Ovary (tissue), 9 donors: ENCODE data around the gene PSMD2. TPM values are rescaled to one million over a fixed set of nuclear protein-coding genes. Genes with fewer than 3 reads are reported as not detected.

Experiments
- DNase-seq, 5 donors: peaks; one replicate each; pipeline ENCODE4 v3.0.0-alpha.2; 2019 to 2020
- H3K27ac ChIP-seq, 2 donors: fragments of 200-600 bp; one replicate each; pipeline versions ENCODE4 v1.5.1 to v1.8.0; 2019 to 2022
- H3K27me3 ChIP-seq: fragments of 200-600 bp; one replicate; pipeline ENCODE4 v1.8.0; 2022
- H3K36me3 ChIP-seq: fragments of 200-600 bp; sonication (generic); one replicate; pipeline ENCODE4 v1.5.1; 2019
- H3K4me1 ChIP-seq: one replicate; pipeline ENCODE4 v1.8.1; 2013; ENCODE audit warnings: mild to moderate bottlenecking, moderate library complexity; ENCODE audit not compliant: insufficient read depth
- H3K4me3 ChIP-seq: fragments of 200-600 bp; sonication (generic); one replicate; pipeline ENCODE4 v1.5.1; 2017
- H3K9me3 ChIP-seq, 2 donors: fragments of 200-600 bp in 1 of 2; sonication (generic) in 1 of 2; one replicate each; pipeline versions ENCODE4 v1.5.1 to v1.8.1; 2013 to 2019; ENCODE audit warnings: mild to moderate bottlenecking in 1 of 2, moderate library complexity in 1 of 2
- EP300 ChIP-seq: sonication (generic); formaldehyde crosslinking; IDR thresholded peaks from one replicate; pipeline ENCODE4 v1.6.1; 2017; ENCODE audit warnings: antibody characterized with exemption
- POLR2A ChIP-seq: fragments of 450-650 bp; IDR thresholded peaks from one replicate; pipeline ENCODE4 v1.6.1; 2017; ENCODE audit warnings: antibody characterized with exemption, mild to moderate bottlenecking, moderate library complexity
- WGBS, 3 donors: extraction: QIAGEN DNeasy Blood & Tissue Kit in 1 of 3; methylation state at CpG; one replicate each; pipeline versions ENCODE4 v1.1.5 to v1.1.7; 2013 to 2017; 5-methylcytosine and 5-hydroxymethylcytosine counted together
- intact Hi-C, 4 donors: fragments of 100-400 bp; cut with DNase I; formaldehyde crosslinking; loops; one replicate each; pipeline versions ENCODE4 v1.11.0 to v1.15.1; 2022 to 2023
- polyA plus RNA-seq, 2 donors: library from polyadenylated mRNA; stranded (reverse); fragments of 200-250 nt in 1 of 2; fragments of 350-450 nt in 1 of 2; fragmentation: Illumina TruSeq in 1 of 2; extraction: RNeasy Lipid Tissue Mini Kit (QIAGEN cat#74804) in 1 of 2; gene quantifications; one replicate each; pipeline ENCODE4 v1.2.3, GENCODE V29; 2013 to 2014
- total RNA-seq, 7 donors: library from RNA; depleted of rRNA in 2 of 7; stranded (reverse); fragments of >200 nt in 2 of 7; fragmentation: NEBNext Ultra II Directional in 3 of 7; extraction: Animal tissue kit (Norgen Biotek cat#: 25700) in 3 of 7; gene quantifications; one replicate each; pipeline versions ENCODE4 v1.1.0 to v1.2.4, GENCODE V29; 2016 to 2023
- TF ChIP-seq, protein P1 (sequence below), 3 donors: fragments of 450-650 bp in 2 of 3; fragments of 200-600 bp in 1 of 3; IDR thresholded peaks; one replicate each; pipeline versions ENCODE4 v1.5.1 to v1.8.0; 2016 to 2022; ENCODE audit warnings: antibody characterized with exemption in 3 of 3, mild to moderate bottlenecking in 1 of 3
- donor health status: DM: no; HTN: no; CAD: no; lungs with moderate emphysema.
- donor health status: DM: no; HTN: no; CAD: no.
- donor health status: Bipolar disorder and iron deficiency.
- donor health status: DM: yes; HTN: yes; CAD: no.
- donor health status: DM: no; HTN: no; CAD: no.
- donor health status: DM: yes; HTN: yes; CAD: no.

The PSMD2 gene
- total and polyA plus RNA-seq, 9 donors, result 74.4 to 177 (median 138) TPM

GRCh38 chr3:184305577-184305976 lies 6.5 kb downstream of the PSMD2 start:
- Histone ChIP-seq H3K4me3 (no peak overlapping the region), H3K9me3 (no peaks in the 10 kb centered on the region), H3K27me3 (no peaks in the 10 kb centered on the region), H3K27ac (no peak overlapping the region), H3K4me1 (no peaks in the 10 kb centered on the region), H3K36me3 (no peaks in the 10 kb centered on the region)
- no peak for DNase-seq
- 24 to 36% (median 25%) methylated on average over 1 of the region's 1 CpG for WGBS, 3 donors
- intact Hi-C loops, result loop anchor here in 1 of 4 donors (10.0 kb wide), 1 partner anchor 49 kb away; no protein-coding TSS in a partner anchor
- TF ChIP-seq, protein P1, sequence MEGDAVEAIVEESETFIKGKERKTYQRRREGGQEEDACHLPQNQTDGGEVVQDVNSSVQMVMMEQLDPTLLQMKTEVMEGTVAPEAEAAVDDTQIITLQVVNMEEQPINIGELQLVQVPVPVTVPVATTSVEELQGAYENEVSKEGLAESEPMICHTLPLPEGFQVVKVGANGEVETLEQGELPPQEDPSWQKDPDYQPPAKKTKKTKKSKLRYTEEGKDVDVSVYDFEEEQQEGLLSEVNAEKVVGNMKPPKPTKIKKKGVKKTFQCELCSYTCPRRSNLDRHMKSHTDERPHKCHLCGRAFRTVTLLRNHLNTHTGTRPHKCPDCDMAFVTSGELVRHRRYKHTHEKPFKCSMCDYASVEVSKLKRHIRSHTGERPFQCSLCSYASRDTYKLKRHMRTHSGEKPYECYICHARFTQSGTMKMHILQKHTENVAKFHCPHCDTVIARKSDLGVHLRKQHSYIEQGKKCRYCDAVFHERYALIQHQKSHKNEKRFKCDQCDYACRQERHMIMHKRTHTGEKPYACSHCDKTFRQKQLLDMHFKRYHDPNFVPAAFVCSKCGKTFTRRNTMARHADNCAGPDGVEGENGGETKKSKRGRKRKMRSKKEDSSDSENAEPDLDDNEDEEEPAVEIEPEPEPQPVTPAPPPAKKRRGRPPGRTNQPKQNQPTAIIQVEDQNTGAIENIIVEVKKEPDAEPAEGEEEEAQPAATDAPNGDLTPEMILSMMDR (IDR thresholded peaks at IDR 0.05), result peak in 1 of 3 donors; percentile 6
- TF ChIP-seq EP300, result no peak

DNA sequence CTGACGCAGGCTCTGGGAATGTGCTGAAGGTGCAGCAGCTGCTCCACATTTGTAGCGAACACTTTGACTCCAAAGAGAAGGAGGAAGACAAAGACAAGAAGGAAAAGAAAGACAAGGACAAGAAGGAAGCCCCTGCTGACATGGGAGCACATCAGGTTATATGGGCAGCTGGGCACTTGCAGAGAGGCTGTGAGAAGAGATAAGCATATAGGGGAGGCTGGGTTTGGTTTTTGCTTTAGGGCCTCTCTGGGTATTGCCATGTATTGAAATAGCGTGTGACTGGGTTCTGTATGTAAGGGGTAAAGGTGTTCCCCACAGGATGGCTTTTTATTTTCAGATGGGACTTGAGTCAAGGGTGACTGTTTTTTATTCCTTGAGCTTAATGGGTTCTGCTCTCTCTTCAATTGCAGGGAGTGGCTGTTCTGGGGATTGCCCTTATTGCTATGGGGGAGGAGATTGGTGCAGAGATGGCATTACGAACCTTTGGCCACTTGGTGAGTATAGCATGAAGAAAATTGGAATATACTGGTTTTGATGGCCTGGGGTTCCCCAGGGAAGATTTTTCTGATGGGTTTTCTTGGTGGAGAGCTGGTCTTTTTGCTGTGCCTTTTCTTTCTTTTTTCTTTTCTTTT lies 7.4 kb downstream of the PSMD2 start:
- H3K27me3 ChIP-seq, result no peaks in the 10 kb centered on the region
- TF ChIP-seq EP300 (no peak), POLR2A (no peak)
- TF ChIP-seq, protein P1 (IDR thresholded peaks at IDR 0.05), result no peak
- WGBS, 3 donors, result 89 to 94% (median 90%) methylated on average over 4 of the region's 4 CpGs
- no peak for DNase-seq
- intact Hi-C loops, result loop anchor here in 1 of 4 donors (10.0 kb wide), 1 partner anchor 48 kb away; no protein-coding TSS in a partner anchor
- no peaks in the 10 kb centered on the region for H3K4me1 ChIP-seq
- no peak overlapping the region for H3K4me3 ChIP-seq
- no peaks in the 10 kb centered on the region for H3K36me3 ChIP-seq
- H3K27ac ChIP-seq, result no peak overlapping the region
- no peaks in the 10 kb centered on the region for H3K9me3 ChIP-seq

DNA sequence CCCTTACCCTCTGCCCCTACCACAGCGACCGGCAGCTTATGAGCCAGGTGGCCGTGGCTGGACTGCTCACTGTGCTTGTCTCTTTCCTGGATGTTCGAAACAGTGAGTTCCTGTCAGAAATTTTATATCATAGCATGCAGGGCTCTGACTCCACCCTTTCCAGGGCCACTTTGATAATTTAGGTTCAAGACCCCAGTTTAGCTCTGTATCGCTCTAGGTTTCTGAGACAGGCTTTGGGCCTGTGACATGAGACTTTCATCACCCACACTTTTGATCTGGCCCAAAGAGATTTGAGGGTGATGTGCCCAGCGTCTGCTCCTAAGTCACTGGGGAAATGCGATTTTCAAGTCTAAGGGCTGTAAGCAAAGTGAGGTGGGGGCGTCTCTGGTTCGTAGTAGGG lies 8.9 kb downstream of the PSMD2 start:
- no peak for DNase-seq
- TF ChIP-seq, protein P1 (IDR thresholded peaks at IDR 0.05), result no peak
- TF ChIP-seq EP300, result no peak
- TF ChIP-seq POLR2A, result no peak
- H3K36me3 ChIP-seq, result no peaks in the 10 kb centered on the region
- intact Hi-C loops, result loop anchor here in 1 of 4 donors (10.0 kb wide), 1 partner anchor 47 kb away; no protein-coding TSS in a partner anchor
- H3K27me3 ChIP-seq, result no peaks in the 10 kb centered on the region
- no peaks in the 10 kb centered on the region for H3K4me1 ChIP-seq
- H3K9me3 ChIP-seq, result no peaks in the 10 kb centered on the region
- H3K4me3 ChIP-seq, result no peak overlapping the region
- 86 to 94% (median 90%) methylated on average over 9 of the region's 9 CpGs for WGBS, 3 donors
- no peak overlapping the region for H3K27ac ChIP-seq

GRCh38 chr3:184308744-184309143 lies 9.7 kb downstream of the PSMD2 start:
- H3K4me1 ChIP-seq, result no peaks in the 10 kb centered on the region
- 59 to 65% (median 61%) methylated on average over 7 of the region's 7 CpGs for WGBS, 3 donors
- DNase-seq, result no peak
- H3K36me3 ChIP-seq, result no peaks in the 10 kb centered on the region
- no peaks in the 10 kb centered on the region for H3K9me3 ChIP-seq
- no peaks in the 10 kb centered on the region for H3K27me3 ChIP-seq
- no peak overlapping the region for H3K4me3 ChIP-seq
- H3K27ac ChIP-seq, result no peak overlapping the region
- TF ChIP-seq POLR2A (no peak), EP300 (no peak)
- TF ChIP-seq, protein P1 (IDR thresholded peaks at IDR 0.05), result no peak
- intact Hi-C loops, result loop anchor here in 1 of 4 donors (10.0 kb wide), 1 partner anchor 46 kb away; no protein-coding TSS in a partner anchor
